BJ (cell line): Measurements from ENCODE around the gene MTMR12. TPM values are rescaled to one million over a fixed set of nuclear protein-coding genes. Genes with fewer than 3 reads are reported as not detected.
"Not testable (repeated sequence)": the region's sequence is repeated elsewhere in the genome, so short reads cannot be mapped to it uniquely, and the experiment has no call there.

ENCODE experiments used
- CTCF ChIA-PET: fragments of 350-600 bp; formaldehyde crosslinking; extraction: SDS; loops from one replicate; lab custom pipeline; 2021; ENCODE audit warnings: antibody characterized with exemption, inconsistent platforms; lab: Yijun Ruan, JAX
- POLR2A ChIA-PET: fragments of 300-600 bp; sonication (Branson Sonifier 250); formaldehyde crosslinking; extraction: SDS; loops from one replicate; lab custom pipeline; 2021; ENCODE audit warnings: antibody characterized with exemption; lab: Charles Lee
- DNase-seq: peaks from one replicate; pipeline ENCODE4 v3.0.0-alpha.2; 2011; ENCODE audit warnings: low read depth
- H3K27me3 ChIP-seq: 2 replicates; pipeline ENCODE4 v1.6.0; 2011; ENCODE audit warnings: low read length; ENCODE audit not compliant: control insufficient read depth, insufficient read depth
- H3K36me3 ChIP-seq: 2 replicates; pipeline ENCODE4 v1.5.1; 2011; ENCODE audit warnings: low read length; ENCODE audit not compliant: control insufficient read depth, insufficient read depth
- H3K4me3 ChIP-seq: 2 replicates; pipeline ENCODE4 v1.5.1; 2011; ENCODE audit warnings: low read depth, mild to moderate bottlenecking, control low read depth, low read length
- polyA plus RNA-seq: library from polyadenylated mRNA; depleted of rRNA; stranded (reverse); fragments of >200 nt; gene quantifications from 2 replicates; pipeline ENCODE4 v1.2.3, GENCODE V29; 2011
- TF ChIP-seq, protein P1 (sequence below): IDR thresholded peaks from 2 replicates; pipeline ENCODE4 v1.5.1; 2011; ENCODE audit warnings: low read depth, mild to moderate bottlenecking, control low read depth, inconsistent platforms, low read length, moderate library complexity; ENCODE audit not compliant: insufficient read depth

Gene MTMR12
- polyA plus RNA-seq, 1 experiment: 11.1 TPM

DNA sequence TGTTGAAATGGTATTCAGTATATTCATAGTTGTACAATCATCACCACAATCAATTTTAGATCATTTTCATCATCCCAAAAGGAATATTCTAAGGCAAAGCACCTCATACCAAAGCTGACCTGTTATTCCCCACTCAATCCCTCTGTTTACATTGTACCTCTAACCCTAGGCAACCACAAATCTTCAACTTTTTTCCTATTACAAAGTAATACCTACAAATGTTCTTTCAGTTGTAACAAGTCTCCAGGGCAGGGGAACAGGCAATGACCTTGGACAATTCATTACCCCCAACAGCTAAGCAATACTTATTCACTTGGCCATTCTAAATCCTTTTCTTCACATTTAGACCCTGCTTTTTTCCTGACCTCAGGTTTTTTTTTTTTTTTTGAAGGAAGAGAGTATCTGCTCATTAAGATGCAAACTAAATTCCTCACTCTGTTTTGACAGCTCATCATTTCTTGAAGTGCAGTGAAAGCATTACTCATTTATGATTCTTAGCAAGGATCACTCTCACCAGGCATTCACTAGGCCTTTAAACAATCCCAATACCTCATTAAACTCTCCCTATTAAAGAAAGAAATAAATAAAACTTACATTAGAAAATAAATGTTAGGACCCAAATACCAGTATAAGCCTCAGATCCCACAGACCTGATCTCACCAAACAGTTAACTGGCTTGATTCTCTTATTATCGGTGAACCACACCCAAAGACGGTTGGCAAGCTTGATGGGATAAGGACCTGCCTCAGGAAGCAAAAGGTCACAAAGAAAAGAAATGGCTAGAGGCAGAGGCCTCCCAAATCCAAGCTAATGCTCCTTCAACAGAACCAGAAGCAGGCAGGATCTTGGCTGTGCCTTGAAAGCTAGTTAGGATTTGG is 15.3 kb downstream of the MTMR12 start:
- DNase-seq: no peak
- CTCF ChIA-PET: interaction anchor here (0.7 to 1.9 kb wide), 4 partner anchors 10 to 193 kb away, joined by 4 to 6 read pairs (median 5); no protein-coding TSS in a partner anchor
- POLR2A ChIA-PET: interaction anchor here (0.6 kb wide), 1 partner anchor 61 kb away, joined by 12 read pairs; no protein-coding TSS in a partner anchor
- Histone ChIP-seq H3K36me3 (no peaks in the 10 kb centered on the region; the same call in 1 of the 2 replicates), H3K4me3 (no peak overlapping the region), H3K27me3 (no peaks in the 10 kb centered on the region)
- TF ChIP-seq, protein P1, sequence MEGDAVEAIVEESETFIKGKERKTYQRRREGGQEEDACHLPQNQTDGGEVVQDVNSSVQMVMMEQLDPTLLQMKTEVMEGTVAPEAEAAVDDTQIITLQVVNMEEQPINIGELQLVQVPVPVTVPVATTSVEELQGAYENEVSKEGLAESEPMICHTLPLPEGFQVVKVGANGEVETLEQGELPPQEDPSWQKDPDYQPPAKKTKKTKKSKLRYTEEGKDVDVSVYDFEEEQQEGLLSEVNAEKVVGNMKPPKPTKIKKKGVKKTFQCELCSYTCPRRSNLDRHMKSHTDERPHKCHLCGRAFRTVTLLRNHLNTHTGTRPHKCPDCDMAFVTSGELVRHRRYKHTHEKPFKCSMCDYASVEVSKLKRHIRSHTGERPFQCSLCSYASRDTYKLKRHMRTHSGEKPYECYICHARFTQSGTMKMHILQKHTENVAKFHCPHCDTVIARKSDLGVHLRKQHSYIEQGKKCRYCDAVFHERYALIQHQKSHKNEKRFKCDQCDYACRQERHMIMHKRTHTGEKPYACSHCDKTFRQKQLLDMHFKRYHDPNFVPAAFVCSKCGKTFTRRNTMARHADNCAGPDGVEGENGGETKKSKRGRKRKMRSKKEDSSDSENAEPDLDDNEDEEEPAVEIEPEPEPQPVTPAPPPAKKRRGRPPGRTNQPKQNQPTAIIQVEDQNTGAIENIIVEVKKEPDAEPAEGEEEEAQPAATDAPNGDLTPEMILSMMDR: no peak

DNA sequence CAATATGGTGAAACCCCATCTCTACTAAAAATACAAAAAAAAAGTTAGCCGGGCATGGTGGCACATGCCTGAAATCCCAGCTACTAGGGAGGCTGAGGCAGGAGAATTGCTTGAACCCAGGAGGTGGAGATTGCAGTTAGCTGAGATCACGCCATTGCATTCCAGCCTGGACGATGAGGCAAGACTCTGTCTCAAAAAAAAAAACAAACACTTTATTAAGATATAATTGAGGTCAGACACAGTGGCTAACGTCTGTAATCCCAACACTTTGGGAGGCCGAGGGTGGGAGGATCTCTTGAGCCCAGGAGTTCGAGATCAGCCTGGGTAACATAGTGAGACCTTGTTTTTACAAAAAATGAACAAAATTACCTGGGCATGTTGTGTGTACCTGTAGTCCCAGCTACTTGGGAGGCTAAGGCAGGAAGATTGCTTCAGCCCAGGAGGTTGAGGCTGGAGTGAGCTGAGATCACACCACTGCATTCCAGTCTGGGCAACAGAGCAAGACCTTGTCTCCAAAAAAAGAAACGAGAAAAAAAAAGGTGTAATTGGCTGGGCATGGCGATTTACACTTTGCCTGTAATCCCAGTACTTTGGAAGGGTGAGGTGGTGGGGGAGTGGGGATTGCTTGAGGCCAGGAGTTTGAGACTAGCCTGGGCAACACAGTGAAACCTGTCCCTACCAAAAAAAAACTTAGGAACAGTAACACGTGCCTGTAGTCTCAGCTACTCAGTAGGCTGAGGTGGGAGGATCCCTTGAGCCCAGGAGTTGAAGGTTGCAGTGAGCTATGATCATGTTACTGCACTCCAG is 16.6 kb downstream of the MTMR12 start:
- CTCF ChIA-PET, DNase-seq, H3K27me3 ChIP-seq, POLR2A ChIA-PET, H3K4me3 ChIP-seq, H3K36me3 ChIP-seq: not testable (repeated sequence)

DNA sequence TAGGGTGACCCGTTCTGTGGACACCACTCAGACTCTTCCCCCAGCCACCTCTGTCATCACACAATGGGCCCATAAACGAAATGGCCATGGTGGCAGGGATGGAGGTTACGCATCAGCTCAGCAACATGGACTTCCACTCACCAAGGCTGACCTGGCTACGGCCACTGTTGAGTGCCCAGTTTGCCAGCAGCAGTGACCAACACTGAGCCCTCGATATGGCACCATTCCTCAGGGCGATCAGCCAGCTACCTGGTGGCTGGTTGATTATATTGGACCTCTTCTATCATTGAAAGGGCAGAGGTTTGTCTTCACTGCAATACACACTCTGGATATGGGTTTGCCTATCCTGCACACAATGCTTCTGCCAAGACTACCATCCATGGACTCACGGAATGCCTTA is 21.1 kb downstream of the MTMR12 start:
- Histone ChIP-seq H3K36me3 (no peaks in the 10 kb centered on the region; the same call in 1 of the 2 replicates), H3K27me3 (no peaks in the 10 kb centered on the region), H3K4me3 (no peak overlapping the region)
- CTCF ChIA-PET: no interaction called here
- TF ChIP-seq, protein P1: no peak
- no peak for DNase-seq
- POLR2A ChIA-PET: no interaction called here

DNA sequence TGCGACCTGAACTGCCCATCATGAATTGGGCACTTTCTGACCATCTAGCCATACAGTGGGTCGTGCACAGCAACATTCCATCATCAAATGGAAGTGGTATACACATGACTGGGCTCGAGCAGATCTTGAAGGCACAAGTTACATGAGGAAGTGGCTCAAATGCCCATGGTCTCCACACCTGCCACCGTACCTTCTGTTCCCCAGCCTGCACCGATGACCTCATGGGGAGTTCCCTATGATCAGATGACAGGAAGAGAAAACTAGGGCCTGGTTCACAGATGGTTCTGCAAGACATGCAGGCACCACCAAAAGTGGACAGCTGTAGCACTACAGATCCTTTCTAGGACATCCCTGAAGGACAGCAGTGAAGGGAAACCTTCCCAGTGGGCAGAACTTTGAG is 21.8 kb downstream of the MTMR12 start:
- TF ChIP-seq, protein P1: no peak
- Histone ChIP-seq H3K36me3 (no peaks in the 10 kb centered on the region; the same call in 1 of the 2 replicates), H3K4me3 (no peak overlapping the region), H3K27me3 (no peaks in the 10 kb centered on the region)
- no peak for DNase-seq
- POLR2A ChIA-PET: no interaction called here
- CTCF ChIA-PET: no interaction called here

DNA sequence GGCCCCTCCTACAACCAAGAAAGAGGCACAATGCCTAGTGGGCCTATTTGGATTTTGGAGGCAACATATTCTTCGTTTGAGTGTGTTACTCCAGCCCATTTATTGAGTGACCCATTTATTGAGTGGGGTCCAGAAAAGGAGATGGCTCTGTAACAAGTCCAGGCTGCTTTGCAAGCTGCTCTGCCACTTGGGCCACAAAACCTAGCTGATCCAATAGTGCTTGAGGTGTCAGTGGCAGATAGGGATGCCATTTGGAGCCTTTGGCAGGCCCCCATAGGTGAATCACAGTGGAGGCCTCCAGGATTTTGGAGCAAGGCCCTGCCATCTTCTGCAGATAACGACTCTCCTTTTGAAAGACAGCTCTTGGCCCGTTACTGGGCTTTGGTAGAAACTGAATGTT is 22.2 kb downstream of the MTMR12 start:
- not testable (repeated sequence) for H3K4me3 ChIP-seq

DNA sequence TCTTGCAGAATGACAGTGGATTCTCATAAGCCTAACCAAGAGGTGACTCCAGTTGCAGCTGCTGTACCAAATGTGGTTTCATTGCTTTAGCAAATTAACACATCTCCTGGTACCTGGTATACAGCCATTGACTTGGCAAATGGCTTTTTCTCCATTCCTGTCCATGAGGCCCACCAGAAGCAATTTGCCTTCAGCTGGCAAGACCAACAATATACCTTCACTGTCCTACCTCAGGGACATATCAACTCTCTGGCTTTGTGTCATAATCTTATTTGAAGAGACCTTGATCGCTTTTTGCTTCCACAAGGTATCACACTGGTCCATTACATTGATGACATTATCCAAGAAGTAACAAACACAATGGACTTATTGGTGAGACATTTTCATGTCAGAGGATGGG is 22.8 kb downstream of the MTMR12 start:
- H3K27me3 ChIP-seq, H3K36me3 ChIP-seq, POLR2A ChIA-PET, DNase-seq, H3K4me3 ChIP-seq: not testable (repeated sequence)
- CTCF ChIA-PET: interaction anchor here (1.0 kb wide), 1 partner anchor 15 kb away, joined by 3 read pairs; no protein-coding TSS in a partner anchor

More for the DNA sequence above, 22.2 kb downstream of the MTMR12 start:
- POLR2A ChIA-PET, H3K36me3 ChIP-seq, DNase-seq, CTCF ChIA-PET, H3K27me3 ChIP-seq: not testable (repeated sequence)

DNA sequence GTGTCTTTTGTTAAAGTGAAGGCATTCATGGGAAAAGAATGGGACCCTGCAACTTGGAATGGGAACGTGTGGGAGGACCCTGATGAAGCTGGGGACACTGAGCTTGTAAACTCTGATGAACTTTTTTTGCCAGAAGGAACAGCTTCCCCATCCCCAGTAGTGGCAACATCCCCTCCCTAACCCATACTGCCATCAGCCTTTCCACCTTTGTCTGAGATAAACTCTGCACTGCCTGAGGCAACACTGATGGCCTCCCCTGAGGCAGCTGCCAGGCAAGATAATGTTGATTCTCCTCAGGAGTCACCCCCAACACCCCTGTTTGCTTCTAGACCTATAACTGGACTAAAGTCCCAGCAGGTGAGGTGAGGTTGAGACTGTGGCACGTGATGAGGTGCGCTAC is 24.6 kb downstream of the MTMR12 start:
- POLR2A ChIA-PET, CTCF ChIA-PET, DNase-seq, H3K36me3 ChIP-seq, H3K27me3 ChIP-seq, H3K4me3 ChIP-seq: not testable (repeated sequence)

DNA sequence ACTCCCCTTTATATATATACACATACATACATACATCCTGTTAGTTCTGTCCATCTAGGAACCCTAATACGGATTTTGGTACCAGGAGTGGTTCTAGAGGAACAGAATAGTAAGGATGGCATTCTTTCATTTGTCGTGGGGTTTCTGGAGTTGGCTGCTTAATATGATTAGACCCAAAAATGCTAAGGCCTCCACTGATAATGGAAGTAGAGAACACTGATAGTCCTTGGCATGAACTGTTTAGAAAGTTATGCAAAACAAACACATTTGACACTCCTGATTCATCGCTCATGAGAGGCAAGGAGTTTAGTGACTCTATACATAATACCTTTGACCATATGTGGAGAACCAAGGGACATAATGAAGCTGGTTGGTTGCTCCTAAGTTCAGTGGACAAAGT is 25.2 kb downstream of the MTMR12 start:
- H3K27me3 ChIP-seq, H3K36me3 ChIP-seq, H3K4me3 ChIP-seq, DNase-seq, POLR2A ChIA-PET: not testable (repeated sequence)
- CTCF ChIA-PET: interaction anchor here (0.9 kb wide), 1 partner anchor 44 kb away, joined by 3 read pairs; no protein-coding TSS in a partner anchor
